T-cell (primary cell): ENCODE results near the gene HK1. TPM values are rescaled to one million over a fixed set of nuclear protein-coding genes. Genes with fewer than 3 reads are reported as not detected.

Source experiments
- ATAC-seq, 4 experiments: fragments of 200-7000 bp in 3 of 4; fragments of 150-1000 bp in 1 of 4; cut with Tn5 transposase; replicated peaks in 1 of 4; 1 replicate in 3 of 4; 2 replicates in 1 of 4; pipeline ENCODE4 v1.10.0; 2021; ENCODE audit warnings: moderate library complexity in 3 of 4, mild to moderate bottlenecking in 2 of 4, moderate number of reproducible peaks in 1 of 4
- CTCF ChIA-PET, 2 donors: fragments of 300-600 bp; sonication (Branson Sonifier 250); formaldehyde crosslinking; loops; one replicate each; lab custom pipeline; 2022; ENCODE audit warnings: antibody characterized with exemption in 2 of 2; lab: Charles Lee
- POLR2A ChIA-PET, 2 donors: fragments of 300-600 bp; sonication (Branson Sonifier 250); formaldehyde crosslinking; loops; one replicate each; lab custom pipeline; 2022; ENCODE audit warnings: antibody characterized with exemption in 2 of 2; lab: Charles Lee
- DNase-seq, 35 experiments: peaks; one replicate each; pipeline versions ENCODE4 v3.0.0 to v3.0.0-alpha.2; 2013 to 2023
- H3K27ac ChIP-seq: one replicate; pipeline ENCODE4 v1.5.1; 2013; ENCODE audit warnings: low read length
- H3K27me3 ChIP-seq, 2 experiments: replicated peaks in 1 of 2; 1 replicate in 1 of 2; 2 replicates in 1 of 2; pipeline versions ENCODE4 v1.6.1 to v1.7.0; 2013; ENCODE audit warnings: low read length in 1 of 2, mixed read lengths in 1 of 2; ENCODE audit not compliant: control insufficient read depth in 2 of 2, insufficient read depth in 2 of 2; ENCODE audit errors: extremely low read depth in 1 of 2
- H3K36me3 ChIP-seq, 2 donors: 1 replicate in 1 of 2; 2 replicates in 1 of 2; pipeline versions ENCODE4 v1.6.1 to v1.7.0; 2013; ENCODE audit warnings: low read length in 1 of 2; ENCODE audit not compliant: control insufficient read depth in 2 of 2, insufficient read depth in 1 of 2; ENCODE audit errors: extremely low read depth in 1 of 2
- H3K4me1 ChIP-seq, 2 experiments: 1 replicate in 1 of 2; 2 replicates in 1 of 2; pipeline versions ENCODE4 v1.6.1 to v1.7.0; 2013; ENCODE audit warnings: low read length in 2 of 2, mixed read lengths in 1 of 2; ENCODE audit not compliant: insufficient read depth in 2 of 2, control insufficient read depth in 1 of 2; ENCODE audit errors: extremely low read depth in 1 of 2
- H3K4me3 ChIP-seq, 2 donors: 1 replicate in 1 of 2; 2 replicates in 1 of 2; pipeline versions ENCODE4 v1.5.1 to v1.7.0; 2013; ENCODE audit warnings: mild to moderate bottlenecking in 2 of 2, low read length in 1 of 2, moderate library complexity in 1 of 2; ENCODE audit not compliant: control insufficient read depth in 1 of 2; ENCODE audit errors: extremely low read depth in 1 of 2
- H3K9me3 ChIP-seq: 2 replicates; pipeline ENCODE4 v1.7.0; 2013
- H3K27ac Mint-ChIP-seq, 2 donors: one replicate each; pipeline ENCODE4 v1.8.0; 2020 to 2021; ENCODE audit warnings: mild to moderate bottlenecking in 2 of 2, mixed read lengths in 2 of 2
- H3K27me3 Mint-ChIP-seq, 2 donors: one replicate each; pipeline ENCODE4 v1.8.0; 2021 to 2022; ENCODE audit warnings: mixed read lengths in 2 of 2
- H3K36me3 Mint-ChIP-seq: one replicate; pipeline ENCODE4 v1.8.0; 2021; ENCODE audit warnings: mixed read lengths
- H3K4me1 Mint-ChIP-seq, 3 donors: one replicate each; pipeline ENCODE4 v1.8.0; 2020 to 2022; ENCODE audit warnings: mixed read lengths in 3 of 3, mild to moderate bottlenecking in 1 of 3
- H3K4me3 Mint-ChIP-seq, 3 donors: one replicate each; pipeline ENCODE4 v1.8.0; 2020 to 2022; ENCODE audit warnings: mild to moderate bottlenecking in 3 of 3, mixed read lengths in 3 of 3, moderate library complexity in 3 of 3
- H3K9me3 Mint-ChIP-seq, 3 donors: one replicate each; pipeline ENCODE4 v1.8.0; 2020 to 2022; ENCODE audit warnings: mixed read lengths in 3 of 3
- WGBS: methylation state at CpG from one replicate; pipeline ENCODE4 v1.1.5; 2013; ENCODE audit warnings: missing lambda C conversion rate; ENCODE audit not compliant: insufficient coverage; 5-methylcytosine and 5-hydroxymethylcytosine counted together
- total RNA-seq, 35 experiments: library from RNA in 6 of 35; stranded (reverse) in 6 of 35; fragments of 120-200 nt in 1 of 35; gene quantifications; one replicate each; pipeline versions ENCODE4 v1.2.1 to v1.2.4 and lab custom pipeline; 2013 to 2026

Gene HK1
- total RNA-seq, 5 donors from 2014 or later (not counting 1 experiment from before 2014, with no cell fraction given): 66.3 to 85.5 (median 83.6) TPM

DNA sequence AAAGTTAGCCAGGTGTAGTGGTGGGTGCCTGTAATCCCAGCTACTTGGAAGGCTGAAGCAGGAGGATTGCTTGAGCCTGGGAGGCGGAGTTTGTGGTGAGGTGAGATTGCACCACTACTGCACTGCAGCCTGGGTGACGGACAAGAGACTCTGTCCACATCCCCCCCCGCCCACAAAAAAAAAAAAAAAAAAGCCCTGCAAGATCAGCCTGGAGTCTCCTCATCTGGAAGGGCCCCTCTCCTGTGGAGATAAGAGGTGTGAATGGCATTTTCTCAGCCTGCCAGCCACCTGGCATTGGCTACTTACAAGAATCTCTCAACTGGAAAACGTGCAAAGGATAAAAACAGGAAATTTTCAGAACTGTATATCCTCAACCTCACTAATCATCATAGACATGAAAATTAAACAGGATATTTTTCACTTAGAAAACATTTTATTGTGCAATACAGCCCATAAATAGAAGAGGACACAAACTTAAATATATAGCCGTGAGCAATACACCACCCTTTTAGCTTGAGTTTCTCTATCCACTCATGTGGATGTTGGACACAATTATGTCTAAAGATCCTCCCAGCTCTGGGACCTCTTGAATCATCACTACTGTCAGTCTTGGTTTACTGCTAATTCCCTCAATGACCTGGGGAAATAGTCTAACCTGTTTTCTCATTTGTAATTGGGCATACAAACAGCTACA lies 161.7 kb downstream of the HK1 start:
- ChIA-PET POLR2A (interaction anchor here in 1 of 2 donors (0.6 kb wide), 2 partner anchors 9 to 745 kb away, joined by 3 to 4 read pairs; no protein-coding TSS in a partner anchor), CTCF (interaction anchor here in 1 of 2 donors (0.9 kb wide), 1 partner anchor 32 kb away, joined by 3 read pairs; no protein-coding TSS in a partner anchor)
- Mint-ChIP-seq H3K4me1 (no peaks in the 10 kb centered on the region), H3K36me3 (no peaks in the 10 kb centered on the region), H3K27ac (no peak overlapping the region), H3K9me3 (no peaks in the 10 kb centered on the region), H3K4me3 (no peak overlapping the region), H3K27me3 (peaks cover 9 to 19% of the 10 kb centered on the region in 2 donors)
- no peak overlapping the region for H3K27ac ChIP-seq
- H3K4me1 ChIP-seq: no peaks in the 10 kb centered on the region
- peaks cover 0 to 38% of the 10 kb centered on the region in 2 experiments for H3K27me3 ChIP-seq
- H3K36me3 ChIP-seq: no peaks in the 10 kb centered on the region
- no peaks in the 10 kb centered on the region for H3K9me3 ChIP-seq
- DNase-seq: no peak
- H3K4me3 ChIP-seq: no peak overlapping the region
- WGBS: 100% methylated on average over 1 of the region's 5 CpGs
- no peak for ATAC-seq

DNA sequence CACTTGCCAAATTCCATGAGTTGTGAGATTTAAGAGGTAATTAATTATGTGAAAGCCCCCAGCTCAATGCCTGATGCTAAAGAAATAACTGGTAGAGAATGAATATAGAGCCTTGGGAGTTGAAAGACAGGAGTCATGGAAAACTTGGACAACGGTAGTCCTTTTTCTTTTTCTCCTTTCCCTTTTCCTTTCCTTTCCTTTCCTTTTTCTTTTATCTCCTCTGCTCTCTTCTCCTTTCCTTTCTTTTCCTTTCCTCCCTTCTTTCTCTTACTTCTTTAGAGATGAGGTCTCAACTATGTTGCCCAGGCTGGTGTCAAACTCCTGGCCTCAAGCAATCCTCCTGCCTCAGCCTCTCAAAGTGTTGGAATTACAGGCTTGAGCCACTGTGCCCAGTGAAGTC lies 165.1 kb downstream of the HK1 start:
- no peaks in the 10 kb centered on the region for H3K9me3 ChIP-seq
- Mint-ChIP-seq H3K27ac (no peak overlapping the region), H3K4me1 (peaks cover 0 to 2% (median 0%) of the 10 kb centered on the region in 3 donors), H3K9me3 (no peaks in the 10 kb centered on the region), H3K27me3 (peaks cover 3 to 14% of the 10 kb centered on the region in 2 donors), H3K36me3 (no peaks in the 10 kb centered on the region), H3K4me3 (no peak overlapping the region)
- H3K4me3 ChIP-seq: no peak overlapping the region
- POLR2A ChIA-PET: no interaction called here
- CTCF ChIA-PET: interaction anchor here in 1 of 2 donors (1.1 kb wide), 1 partner anchor 192 kb away, joined by 3 read pairs; no protein-coding TSS in a partner anchor
- H3K36me3 ChIP-seq: no peaks in the 10 kb centered on the region
- WGBS: no CpG with 5 or more reads among the region's 1 CpG
- H3K4me1 ChIP-seq: no peaks in the 10 kb centered on the region
- H3K27ac ChIP-seq: no peak overlapping the region
- peaks cover 0 to 22% of the 10 kb centered on the region in 2 experiments for H3K27me3 ChIP-seq
- no peak for ATAC-seq
- no peak for DNase-seq

DNA sequence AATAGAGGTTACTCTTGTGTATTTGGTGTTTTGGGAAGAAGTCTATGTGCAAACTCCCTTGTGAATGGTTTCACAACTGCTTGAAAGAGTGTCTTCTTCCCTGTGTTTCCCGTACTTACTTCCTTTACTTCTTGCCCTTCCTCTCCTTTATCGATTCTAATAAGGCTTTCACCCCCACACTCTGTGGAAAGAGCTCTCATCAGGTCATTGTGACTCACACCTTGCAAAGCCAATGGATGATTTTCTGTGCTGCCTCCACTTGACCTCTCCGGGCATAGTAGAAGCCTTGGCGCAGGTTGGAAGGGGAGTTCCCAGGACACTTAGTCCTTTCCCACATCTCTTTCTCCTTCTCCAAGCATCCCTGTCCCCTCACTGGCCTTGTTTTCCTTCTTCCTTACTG lies 166.7 kb downstream of the HK1 start:
- ATAC-seq (no peak), DNase-seq (no peak)
- CTCF ChIA-PET: no interaction called here
- Histone ChIP-seq H3K4me3 (no peak overlapping the region), H3K27me3 (peaks cover 0 to 10% of the 10 kb centered on the region in 2 experiments), H3K27ac (no peak overlapping the region), H3K9me3 (no peaks in the 10 kb centered on the region), H3K4me1 (peaks cover 0 to 6% of the 10 kb centered on the region in 2 experiments), H3K36me3 (no peaks in the 10 kb centered on the region)
- Mint-ChIP-seq H3K27ac (no peak overlapping the region), H3K9me3 (no peaks in the 10 kb centered on the region), H3K27me3 (peaks cover 0 to 7% of the 10 kb centered on the region in 2 donors), H3K36me3 (no peaks in the 10 kb centered on the region), H3K4me1 (peaks cover 6 to 11% (median 6%) of the 10 kb centered on the region in 3 donors), H3K4me3 (no peak overlapping the region)
- POLR2A ChIA-PET: no interaction called here
- WGBS: 93% methylated on average over 3 of the region's 4 CpGs

DNA sequence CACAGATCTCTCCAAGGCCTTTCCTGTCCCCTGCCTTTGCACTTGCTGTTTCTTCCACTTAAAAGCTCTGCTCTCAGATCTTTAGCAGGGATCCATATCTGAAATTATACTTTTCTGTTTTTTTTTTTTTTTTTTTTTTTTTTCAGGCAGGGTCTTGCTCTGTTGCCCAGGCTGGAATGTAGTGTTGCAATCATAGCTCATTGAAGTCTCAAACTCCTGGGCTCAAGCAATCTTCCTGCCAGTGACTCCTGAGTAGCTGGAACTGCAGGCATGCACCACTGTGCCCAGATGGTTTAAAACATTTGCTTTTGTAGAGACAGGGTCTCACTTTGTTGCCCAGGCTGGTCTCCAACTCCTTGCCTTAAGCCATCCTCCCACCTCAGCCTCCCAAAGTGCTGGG lies 167.9 kb downstream of the HK1 start:
- ChIA-PET POLR2A (no interaction called here), CTCF (interaction anchor here in 1 of 2 donors (0.6 kb wide), 1 partner anchor 784 kb away, joined by 4 read pairs; no protein-coding TSS in a partner anchor)
- Mint-ChIP-seq H3K4me3 (no peak overlapping the region), H3K27ac (no peak overlapping the region), H3K27me3 (peaks cover 0 to 7% of the 10 kb centered on the region in 2 donors), H3K36me3 (no peaks in the 10 kb centered on the region), H3K4me1 (peaks cover 10 to 15% (median 13%) of the 10 kb centered on the region in 3 donors), H3K9me3 (no peaks in the 10 kb centered on the region)
- Histone ChIP-seq H3K36me3 (no peaks in the 10 kb centered on the region), H3K27me3 (peaks cover 0 to 9% of the 10 kb centered on the region in 2 experiments), H3K4me1 (peaks cover 0 to 14% of the 10 kb centered on the region in 2 experiments), H3K4me3 (no peak overlapping the region), H3K9me3 (no peaks in the 10 kb centered on the region), H3K27ac (no peak overlapping the region)
- ATAC-seq (no peak), DNase-seq (no peak)

DNA sequence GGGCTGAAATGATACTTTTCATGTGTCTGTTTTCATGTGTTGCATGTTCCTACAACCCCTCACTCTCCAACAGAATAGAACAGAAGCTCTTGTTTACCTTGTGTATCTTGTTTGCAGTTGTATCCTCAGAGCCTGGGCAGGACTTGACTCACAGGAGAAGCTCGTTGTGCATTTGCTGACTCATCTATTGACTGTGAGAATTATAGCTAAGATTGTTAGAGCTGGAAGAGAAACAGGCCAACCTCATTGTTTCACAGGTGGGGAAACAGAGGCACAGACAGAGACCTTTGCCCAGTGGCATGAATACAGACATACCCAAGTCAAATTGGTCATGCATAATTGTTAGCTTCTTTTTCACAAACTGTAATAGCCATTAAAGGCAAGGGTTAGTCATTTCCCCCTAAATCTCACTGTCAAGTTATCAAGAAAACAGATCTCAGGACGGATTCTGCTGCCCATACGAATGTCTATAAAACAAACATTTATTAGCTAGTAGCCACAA lies 168.4 kb downstream of the HK1 start:
- POLR2A ChIA-PET: no interaction called here
- DNase-seq (no peak), ATAC-seq (no peak)
- peaks cover 0 to 17% of the 10 kb centered on the region in 2 experiments for H3K4me1 ChIP-seq
- CTCF ChIA-PET: no interaction called here
- Mint-ChIP-seq H3K9me3 (no peaks in the 10 kb centered on the region), H3K4me1 (peaks cover 10 to 16% (median 15%) of the 10 kb centered on the region in 3 donors), H3K27ac (no peak overlapping the region), H3K27me3 (peaks cover 0 to 7% of the 10 kb centered on the region in 2 donors), H3K4me3 (no peak overlapping the region), H3K36me3 (no peaks in the 10 kb centered on the region)
- H3K36me3 ChIP-seq: no peaks in the 10 kb centered on the region
- 40% methylated on average over 3 of the region's 3 CpGs for WGBS
- H3K27ac ChIP-seq: no peak overlapping the region
- H3K9me3 ChIP-seq: no peaks in the 10 kb centered on the region
- H3K27me3 ChIP-seq: peaks cover 0 to 5% of the 10 kb centered on the region in 2 experiments
- no peak overlapping the region for H3K4me3 ChIP-seq

GRCh38 chr10:69449841-69450240 lies 171.5 kb downstream of the HK1 start:
- ChIA-PET POLR2A (interaction anchor here in 1 of 2 donors (0.6 kb wide), 1 partner anchor 13 kb away, joined by 3 read pairs; no protein-coding TSS in a partner anchor), CTCF (interaction anchor here (0.6 to 1.1 kb wide), 5 partner anchors 16 to 82 kb away, joined by 3 read pairs; no protein-coding TSS in a partner anchor)
- no peak overlapping the region for H3K27ac ChIP-seq
- Mint-ChIP-seq H3K36me3 (no peaks in the 10 kb centered on the region), H3K27me3 (peaks cover 3 to 8% of the 10 kb centered on the region in 2 donors), H3K4me1 (peaks cover 23 to 29% (median 23%) of the 10 kb centered on the region in 3 donors), H3K4me3 (peak overlapping the region in 2 of 3 donors; percentile 10 to 37), H3K9me3 (no peaks in the 10 kb centered on the region), H3K27ac (peak overlapping the region; percentile 25 to 61)
- H3K36me3 ChIP-seq: no peaks in the 10 kb centered on the region
- no peaks in the 10 kb centered on the region for H3K9me3 ChIP-seq
- DNase-seq: peak in 27 of 35 experiments; percentile 14 to 73 (median 39)
- H3K27me3 ChIP-seq: peaks cover 0 to 20% of the 10 kb centered on the region in 2 experiments
- no CpG with 5 or more reads among the region's 1 CpG for WGBS
- peaks cover 0 to 23% of the 10 kb centered on the region in 2 experiments for H3K4me1 ChIP-seq
- H3K4me3 ChIP-seq: no peak overlapping the region
- peak; percentile 41 to 55 (median 47) for ATAC-seq
